GM19193 (cell line): ENCODE results near the gene HACD1.

ENCODE experiments used
- POLR2A ChIP-seq: IDR thresholded peaks from 4 replicates; pipeline ENCODE4 v1.6.1; 2011; ENCODE audit not compliant: insufficient read depth, insufficient read length; ENCODE audit errors: extremely low read depth

The HACD1 gene

GRCh38 chr10:17649052-17649451, 31.9 kb upstream of the HACD1 start:
- no peak for TF ChIP-seq POLR2A

- no peak for TF ChIP-seq POLR2A
Measured at GRCh38 chr10:17648243-17649035, 31.3 kb upstream of the HACD1 start.

GRCh38 chr10:17647326-17647725, 30.2 kb upstream of the HACD1 start:
- no peak for TF ChIP-seq POLR2A

- TF ChIP-seq POLR2A, result no peak
Measured at GRCh38 chr10:17645621-17646345, 28.6 kb upstream of the HACD1 start.

- no peak for TF ChIP-seq POLR2A
Measured at GRCh38 chr10:17644485-17644943, 27.3 kb upstream of the HACD1 start.

- TF ChIP-seq POLR2A, result peak; percentile 79
Measured at GRCh38 chr10:17643755-17644484, 26.7 kb upstream of the HACD1 start, which contains the start of gene STAM. Gene STAM (plus strand): TSS chr10:17644151. CDS start chr10:17644340, 189 bp downstream.

- no peak for TF ChIP-seq POLR2A
Measured at GRCh38 chr10:17643339-17643754, 26.2 kb upstream of the HACD1 start.

- TF ChIP-seq POLR2A, result no peak
Measured at GRCh38 chr10:17640331-17640816, 23.2 kb upstream of the HACD1 start.

GRCh38 chr10:17637869-17638268, 20.7 kb upstream of the HACD1 start:
- TF ChIP-seq POLR2A, result no peak

- TF ChIP-seq POLR2A, result no peak
Measured at GRCh38 chr10:17633353-17633752, 16.2 kb upstream of the HACD1 start.

- no peak for TF ChIP-seq POLR2A
Measured at GRCh38 chr10:17626656-17627055, 9.5 kb upstream of the HACD1 start.

- TF ChIP-seq POLR2A, result no peak
Measured at GRCh38 chr10:17624996-17625395, 7.8 kb upstream of the HACD1 start.

GRCh38 chr10:17622061-17622460, 4.9 kb upstream of the HACD1 start:
- TF ChIP-seq POLR2A, result no peak

- no peak for TF ChIP-seq POLR2A
Measured at GRCh38 chr10:17616403-17617030, 657 bp downstream of the HACD1 start.

GRCh38 chr10:17609523-17610079, 7.6 kb downstream of the HACD1 start:
- TF ChIP-seq POLR2A, result no peak
